Hepatocyte (in vitro differentiated cells): ENCODE data around the gene PDCD5. TPM values are rescaled to one million over a fixed set of nuclear protein-coding genes. Genes with fewer than 3 reads are reported as not detected.
A peak's percentile ranks its signal among the peaks of the same experiment; 100 is the strongest.

Experiments
- DNase-seq: peaks from one replicate; pipeline ENCODE4 v3.0.0-alpha.2; 2016; ENCODE audit warnings: low spot score
- H2AFZ ChIP-seq: fragments of 200-600 bp; sonication (generic); 2 replicates; pipeline ENCODE4 v1.6.0; 2016; ENCODE audit warnings: antibody characterized with exemption, mild to moderate bottlenecking
- H3K27ac ChIP-seq: fragments of 200-600 bp; sonication (generic); 2 replicates; pipeline ENCODE4 v1.5.1; 2016; ENCODE audit warnings: mild to moderate bottlenecking
- H3K27me3 ChIP-seq: fragments of 200-600 bp; sonication (generic); 2 replicates; pipeline ENCODE4 v1.6.1; 2016
- H3K36me3 ChIP-seq: fragments of 200-600 bp; sonication (generic); replicated peaks from 2 replicates; pipeline ENCODE4 v1.5.1; 2016; ENCODE audit warnings: low read depth; ENCODE audit not compliant: insufficient read depth
- H3K4me1 ChIP-seq: fragments of 200-600 bp; sonication (generic); 2 replicates; pipeline ENCODE4 v1.5.1; 2016; ENCODE audit warnings: mild to moderate bottlenecking, moderate library complexity; ENCODE audit not compliant: insufficient read depth
- H3K4me2 ChIP-seq: fragments of 200-600 bp; sonication (generic); 2 replicates; pipeline ENCODE4 v1.6.0; 2016
- H3K4me3 ChIP-seq: fragments of 200-600 bp; sonication (generic); 2 replicates; pipeline ENCODE4 v1.5.1; 2016; ENCODE audit warnings: mild to moderate bottlenecking
- H3K79me2 ChIP-seq: fragments of 200-600 bp; sonication (generic); 2 replicates; pipeline ENCODE4 v1.6.0; 2017; ENCODE audit warnings: mild to moderate bottlenecking
- H3K9me2 ChIP-seq: fragments of 200-600 bp; sonication (generic); replicated peaks from 2 replicates; pipeline ENCODE4 v1.6.0; 2017; ENCODE audit warnings: mild to moderate bottlenecking; ENCODE audit not compliant: insufficient read depth
- H3K9me3 ChIP-seq: fragments of 200-600 bp; sonication (generic); 2 replicates; pipeline ENCODE4 v1.5.1; 2016; ENCODE audit warnings: low read depth, mild to moderate bottlenecking
- H4K20me1 ChIP-seq: fragments of 200-600 bp; sonication (generic); 2 replicates; pipeline ENCODE4 v1.6.0; 2016; ENCODE audit warnings: mild to moderate bottlenecking; ENCODE audit not compliant: insufficient read depth, poor library complexity, severe bottlenecking
- EZH2 ChIP-seq: fragments of 200-600 bp; sonication (generic); IDR thresholded peaks from 2 replicates; pipeline ENCODE4 v1.6.1; 2016; ENCODE audit warnings: antibody characterized with exemption, mild to moderate bottlenecking, borderline replicate concordance
- EZH2phosphoT487 ChIP-seq: fragments of 200-600 bp; sonication (generic); IDR thresholded peaks from one replicate; pipeline ENCODE4 v1.6.1; 2018; ENCODE audit warnings: antibody characterized with exemption, mild to moderate bottlenecking, low read depth, moderate library complexity; ENCODE audit not compliant: unreplicated experiment, severe bottlenecking
- WGBS: methylation state at CpG from one replicate; pipeline ENCODE4 v1.1.6; 2016; ENCODE audit warnings: low lambda C conversion rate; ENCODE audit errors: missing lambda C conversion rate; 5-methylcytosine and 5-hydroxymethylcytosine counted together
- polyA plus RNA-seq: library from polyadenylated mRNA; unstranded; fragments of >200 nt; fragmentation: Nextera tagmentation; extraction: Ambion mirVana; gene quantifications from 2 replicates; pipeline ENCODE4 v1.2.1, GENCODE V29; 2016
- small RNA-seq: library from RNA; depleted of rRNA; stranded (forward); fragments of <200 nt; gene quantifications from one replicate; pipeline ENCODE3, GENCODE V24; 2014
- total RNA-seq: library from RNA; depleted of rRNA; stranded (reverse); fragments of >200 nt; gene quantifications from 2 replicates; pipeline ENCODE4 v1.2.3, GENCODE V29; 2014
- TF ChIP-seq, protein P1 (sequence below): fragments of 200-600 bp; sonication (generic); IDR thresholded peaks from 2 replicates; pipeline ENCODE4 v1.5.1; 2016; ENCODE audit warnings: antibody characterized with exemption, mild to moderate bottlenecking; ENCODE audit not compliant: poor library complexity

Gene PDCD5
- total and polyA plus RNA-seq, 2 experiments from 2014 or later = 138 to 199 TPM

DNA sequence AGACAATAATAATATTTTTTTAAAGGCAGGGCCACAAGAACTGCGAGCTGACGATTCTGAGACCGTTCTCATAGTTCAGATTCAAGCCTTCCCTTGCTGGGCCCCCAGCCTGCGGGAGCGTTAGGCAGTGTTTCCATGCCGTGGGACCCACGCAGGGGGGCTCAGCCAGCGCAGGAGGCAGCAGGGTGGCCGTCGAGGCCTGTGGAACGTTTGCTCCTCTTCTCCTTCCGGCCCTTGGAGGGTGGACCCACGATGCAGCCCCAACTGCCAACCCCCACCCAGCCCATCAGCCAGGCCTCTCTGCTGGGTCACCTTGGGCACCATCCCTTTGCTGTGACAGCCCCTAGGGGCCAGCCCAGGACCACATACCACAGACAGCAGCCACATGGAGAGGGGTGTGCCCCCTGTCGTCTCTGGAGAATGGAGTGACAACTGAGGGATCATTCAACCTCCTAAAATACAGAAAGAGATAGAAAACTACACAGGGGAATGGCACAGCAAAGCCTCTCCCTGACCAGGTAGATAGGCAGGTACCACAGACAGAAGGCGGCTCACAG, 46.8 kb downstream of the PDCD5 start:
- Histone ChIP-seq H3K4me3 (no peak overlapping the region), H4K20me1 (no peaks in the 10 kb centered on the region), H3K9me3 (no peaks in the 10 kb centered on the region), H3K9me2 (no peaks in the 10 kb centered on the region), H3K4me1 (no peaks in the 10 kb centered on the region), H3K27me3 (no peaks in the 10 kb centered on the region), H2AFZ (no peak overlapping the region), H3K4me2 (no peak overlapping the region), H3K79me2 (no peaks in the 10 kb centered on the region), H3K27ac (no peak overlapping the region), H3K36me3 (no peaks in the 10 kb centered on the region)
- 93% methylated on average over 15 of the region's 15 CpGs for WGBS
- no peak for TF ChIP-seq EZH2phosphoT487
- TF ChIP-seq EZH2 = no peak
- TF ChIP-seq, protein P1, sequence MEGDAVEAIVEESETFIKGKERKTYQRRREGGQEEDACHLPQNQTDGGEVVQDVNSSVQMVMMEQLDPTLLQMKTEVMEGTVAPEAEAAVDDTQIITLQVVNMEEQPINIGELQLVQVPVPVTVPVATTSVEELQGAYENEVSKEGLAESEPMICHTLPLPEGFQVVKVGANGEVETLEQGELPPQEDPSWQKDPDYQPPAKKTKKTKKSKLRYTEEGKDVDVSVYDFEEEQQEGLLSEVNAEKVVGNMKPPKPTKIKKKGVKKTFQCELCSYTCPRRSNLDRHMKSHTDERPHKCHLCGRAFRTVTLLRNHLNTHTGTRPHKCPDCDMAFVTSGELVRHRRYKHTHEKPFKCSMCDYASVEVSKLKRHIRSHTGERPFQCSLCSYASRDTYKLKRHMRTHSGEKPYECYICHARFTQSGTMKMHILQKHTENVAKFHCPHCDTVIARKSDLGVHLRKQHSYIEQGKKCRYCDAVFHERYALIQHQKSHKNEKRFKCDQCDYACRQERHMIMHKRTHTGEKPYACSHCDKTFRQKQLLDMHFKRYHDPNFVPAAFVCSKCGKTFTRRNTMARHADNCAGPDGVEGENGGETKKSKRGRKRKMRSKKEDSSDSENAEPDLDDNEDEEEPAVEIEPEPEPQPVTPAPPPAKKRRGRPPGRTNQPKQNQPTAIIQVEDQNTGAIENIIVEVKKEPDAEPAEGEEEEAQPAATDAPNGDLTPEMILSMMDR = no peak
- DNase-seq = no peak

DNA sequence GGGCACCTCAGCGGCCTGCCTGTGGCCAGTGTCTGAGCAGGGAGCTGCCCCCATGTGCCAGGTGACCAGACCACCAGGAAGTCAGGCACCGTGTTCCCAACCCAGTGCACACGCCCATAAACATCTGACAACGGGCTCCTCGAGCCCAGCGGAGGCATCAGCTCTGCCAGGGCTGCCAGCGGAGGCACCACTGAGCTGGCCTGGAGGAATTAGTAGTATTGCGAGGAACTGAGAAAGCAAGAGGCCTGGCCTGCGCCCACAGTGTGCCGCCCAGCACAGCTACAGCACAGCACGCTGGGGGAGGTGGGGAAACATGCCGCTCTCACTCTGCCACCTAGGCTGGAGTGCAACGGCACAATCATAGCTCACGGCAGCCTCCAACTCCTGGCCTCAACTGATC, 49.3 kb downstream of the PDCD5 start:
- Histone ChIP-seq H2AFZ (no peak overlapping the region), H3K79me2 (no peaks in the 10 kb centered on the region), H3K36me3 (no peaks in the 10 kb centered on the region), H3K9me2 (no peaks in the 10 kb centered on the region), H3K27ac (no peak overlapping the region), H3K9me3 (no peaks in the 10 kb centered on the region), H3K27me3 (no peaks in the 10 kb centered on the region), H3K4me1 (no peaks in the 10 kb centered on the region), H3K4me3 (no peak overlapping the region), H4K20me1 (no peaks in the 10 kb centered on the region), H3K4me2 (no peak overlapping the region)
- TF ChIP-seq EZH2phosphoT487 (no peak), EZH2 (no peak)
- TF ChIP-seq, protein P1 = no peak
- DNase-seq = no peak
- WGBS = 93% methylated on average over 14 of the region's 14 CpGs

DNA sequence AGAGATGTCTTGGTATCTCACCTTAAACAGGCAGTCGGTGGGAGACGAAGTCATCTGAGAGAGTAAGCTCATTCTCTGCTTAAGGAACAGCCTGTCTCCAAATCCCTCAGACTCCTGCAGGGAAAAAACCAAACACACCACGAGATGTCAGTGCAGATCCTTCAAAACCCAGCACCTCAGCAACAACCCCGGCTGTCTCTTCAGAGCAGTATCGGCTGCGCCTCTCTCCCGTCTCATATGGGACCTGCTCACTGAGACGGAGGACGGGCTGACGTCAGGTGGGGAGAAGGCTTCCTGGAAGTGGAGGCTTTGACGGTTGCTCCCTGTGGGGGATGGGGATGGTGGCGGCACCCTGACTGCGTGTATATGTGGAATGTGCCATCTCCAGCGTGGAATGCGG, 50.4 kb downstream of the PDCD5 start:
- Histone ChIP-seq H3K36me3 (no peaks in the 10 kb centered on the region), H4K20me1 (no peaks in the 10 kb centered on the region), H3K27ac (no peak overlapping the region), H3K9me2 (no peaks in the 10 kb centered on the region), H3K4me2 (no peak overlapping the region), H2AFZ (no peak overlapping the region), H3K9me3 (no peaks in the 10 kb centered on the region), H3K79me2 (no peaks in the 10 kb centered on the region), H3K27me3 (no peaks in the 10 kb centered on the region), H3K4me3 (no peak overlapping the region), H3K4me1 (no peaks in the 10 kb centered on the region)
- no peak for TF ChIP-seq EZH2
- no peak for TF ChIP-seq EZH2phosphoT487
- TF ChIP-seq, protein P1 = peak; percentile 3
- 84% methylated on average over 15 of the region's 15 CpGs for WGBS
- no peak for DNase-seq

Small RNA genes lying within 50 kb of the gene (small RNA-seq; reads per million reads assigned to genes)
- 0.28 reads per million for gene SNORA68B

Other genes starting within 250 kb of the PDCD5 start
- 11.8 and 14.8 TPM in 2 replicates for gene ZNF507, start 235.6 kb upstream of the PDCD5 start, total RNA-seq
- 3.8 and 4.7 TPM in 2 replicates for gene ZNF507, start 235.6 kb upstream of the PDCD5 start, polyA plus RNA-seq
- 40.6 and 51.4 TPM in 2 replicates for gene DPY19L3, start 175.4 kb upstream of the PDCD5 start, total RNA-seq
- gene DPY19L3, start 175.4 kb upstream of the PDCD5 start, polyA plus RNA-seq = 9.0 and 12.9 TPM in 2 replicates
- 30.5 and 32.6 TPM in 2 replicates for gene ANKRD27, start 94.0 kb downstream of the PDCD5 start, total RNA-seq
- gene ANKRD27, start 94.0 kb downstream of the PDCD5 start, polyA plus RNA-seq = 20.9 and 24.3 TPM in 2 replicates
- gene RGS9BP, start 94.7 kb downstream of the PDCD5 start, total RNA-seq = 3.1 and 4.0 TPM in 2 replicates
- gene RGS9BP, start 94.7 kb downstream of the PDCD5 start, polyA plus RNA-seq = 2.1 and 3.0 TPM in 2 replicates
- 7.6 and 10.2 TPM in 2 replicates for gene NUDT19, start 110.6 kb downstream of the PDCD5 start, total RNA-seq
- 3.8 and 5.6 TPM in 2 replicates for gene NUDT19, start 110.6 kb downstream of the PDCD5 start, polyA plus RNA-seq
- gene TDRD12, start 138.6 kb downstream of the PDCD5 start, total RNA-seq = 0.10 and 0.76 TPM in 2 replicates
- gene TDRD12, start 138.6 kb downstream of the PDCD5 start, polyA plus RNA-seq = 0.62 TPM in 1 of 2 replicates, not detected in the other